C4-2B (cell line): ENCODE data around the gene GP9.

ENCODE experiments used
- CTCF ChIP-seq: fragments of 450-650 bp; conservative IDR thresholded peaks from 2 replicates; pipeline ENCODE4 v1.5.1; 2017; ENCODE audit warnings: mild to moderate bottlenecking
- ZFX ChIP-seq: fragments of 450-650 bp; IDR thresholded peaks from 2 replicates; pipeline ENCODE4 v1.6.1; 2017

DNA sequence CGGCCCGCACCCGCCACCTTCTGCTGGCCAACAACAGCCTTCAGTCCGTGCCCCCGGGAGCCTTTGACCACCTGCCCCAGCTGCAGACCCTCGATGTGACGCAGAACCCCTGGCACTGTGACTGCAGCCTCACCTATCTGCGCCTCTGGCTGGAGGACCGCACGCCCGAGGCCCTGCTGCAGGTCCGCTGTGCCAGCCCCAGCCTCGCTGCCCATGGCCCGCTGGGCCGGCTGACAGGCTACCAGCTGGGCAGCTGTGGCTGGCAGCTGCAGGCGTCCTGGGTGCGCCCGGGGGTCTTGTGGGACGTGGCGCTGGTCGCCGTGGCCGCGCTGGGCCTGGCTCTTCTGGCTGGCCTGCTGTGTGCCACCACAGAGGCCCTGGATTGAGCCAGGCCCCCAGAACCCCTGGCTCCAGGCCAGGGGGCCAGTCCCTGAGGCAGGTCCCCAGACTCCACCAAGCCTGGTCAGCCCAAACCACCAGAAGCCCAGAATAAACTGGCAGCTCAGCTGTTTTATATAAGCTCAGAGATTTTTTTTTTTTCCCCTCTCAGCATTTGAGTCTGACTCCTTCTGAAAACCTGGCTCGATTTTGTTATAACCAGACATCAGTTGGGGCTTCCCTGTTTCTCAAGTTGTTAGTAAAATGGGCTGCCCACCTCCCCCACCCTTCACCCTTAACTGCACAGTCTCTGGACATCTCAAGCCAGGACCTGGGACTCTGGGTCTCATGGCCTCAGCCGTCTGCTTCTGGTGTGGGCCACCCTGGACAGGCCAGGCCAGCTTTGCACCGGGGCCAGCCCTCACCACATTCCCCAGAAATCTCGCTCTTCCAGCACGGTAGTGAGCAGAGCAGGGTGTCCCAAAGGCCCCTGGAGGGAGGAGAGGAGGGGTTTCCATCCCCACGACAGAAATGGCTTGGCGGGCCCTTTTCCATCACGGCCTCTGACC is 1.6 kb downstream of the GP9 start:
- TF ChIP-seq CTCF = no peak
- TF ChIP-seq ZFX = no peak
